Stimulated activated CD8-positive, alpha-beta memory T cell treated with anti-CD3 and anti-CD28 coated beads, Interleukin-4, amount 100 ng/mL, for 1 hour (primary cell): ENCODE measurements around the gene PAK1IP1.
A peak's percentile ranks its signal among the peaks of the same experiment; 100 is the strongest.
"Not testable (repeated sequence)": the region's sequence is repeated elsewhere in the genome, so short reads cannot be mapped to it uniquely, and the experiment has no call there.

Source experiments
- DNase-seq, 2 donors: peaks; one replicate each; pipeline ENCODE4 v3.0.0-alpha.2; 2020; ENCODE audit warnings: low read depth in 2 of 2, low spot score in 1 of 2

The PAK1IP1 gene

GRCh38 chr6:10694302-10695085, at the start of gene PAK1IP1, which contains the start of gene C6orf52:
Gene PAK1IP1 (plus strand): TSS chr6:10694972. CDS start chr6:10694986, 14 bp downstream.
Gene C6orf52 (minus strand): TSS chr6:10694616. CDS start chr6:10687550, 7,066 bp downstream.
- DNase-seq, result peak; percentile 89 to 95

GRCh38 chr6:10655508-10656055, 39.2 kb upstream of the PAK1IP1 start:
- no peak for DNase-seq

- DNase-seq, result no peak
Measured at GRCh38 chr6:10658910-10659698, 35.7 kb upstream of the PAK1IP1 start.

GRCh38 chr6:10659699-10660348, 34.9 kb upstream of the PAK1IP1 start:
- DNase-seq, result no peak

- not testable (repeated sequence) for DNase-seq
Measured at GRCh38 chr6:10660431-10661191, 34.2 kb upstream of the PAK1IP1 start.

- no peak for DNase-seq
Measured at GRCh38 chr6:10662207-10662606, 32.6 kb upstream of the PAK1IP1 start.

- DNase-seq, result no peak
Measured at GRCh38 chr6:10662742-10663141, 32.0 kb upstream of the PAK1IP1 start.

- DNase-seq, result not testable (repeated sequence)
Measured at GRCh38 chr6:10665595-10665994, 29.2 kb upstream of the PAK1IP1 start.

- no peak for DNase-seq
Measured at GRCh38 chr6:10668126-10668917, 26.4 kb upstream of the PAK1IP1 start.

- DNase-seq, result no peak
Measured at GRCh38 chr6:10676403-10676802, 18.4 kb upstream of the PAK1IP1 start.

- no peak for DNase-seq
Measured at GRCh38 chr6:10678456-10678855, 16.3 kb upstream of the PAK1IP1 start.

GRCh38 chr6:10681795-10682194, 13.0 kb upstream of the PAK1IP1 start:
- no peak for DNase-seq

- no peak for DNase-seq
Measured at GRCh38 chr6:10682355-10682988, 12.3 kb upstream of the PAK1IP1 start.

GRCh38 chr6:10684618-10685017, 10.2 kb upstream of the PAK1IP1 start:
- DNase-seq, result no peak

- DNase-seq, result no peak
Measured at GRCh38 chr6:10685092-10685915, 9.5 kb upstream of the PAK1IP1 start.

- DNase-seq, result no peak
Measured at GRCh38 chr6:10686901-10687300, 7.9 kb upstream of the PAK1IP1 start.

GRCh38 chr6:10687582-10687981, 7.2 kb upstream of the PAK1IP1 start:
- DNase-seq, result no peak

GRCh38 chr6:10690651-10691445, 3.9 kb upstream of the PAK1IP1 start:
- DNase-seq, result no peak
